Parathyroid adenoma (tissue), 2 donors: ENCODE results near the gene AUH.

Source experiments
- H2AFZ ChIP-seq: fragments of 300-600 bp; sonication (generic); one replicate; pipeline ENCODE4 v1.7.0; 2017; ENCODE audit warnings: antibody characterized with exemption, mild to moderate bottlenecking
- H3K27ac ChIP-seq: fragments of 300-600 bp; sonication (generic); one replicate; pipeline ENCODE4 v1.7.0; 2017
- H3K27me3 ChIP-seq: fragments of 300-600 bp; sonication (generic); one replicate; pipeline ENCODE4 v1.7.0; 2017; ENCODE audit warnings: low read length; ENCODE audit not compliant: control insufficient read depth, insufficient read depth
- H3K36me3 ChIP-seq: fragments of 300-600 bp; sonication (generic); one replicate; pipeline ENCODE4 v1.7.0; 2017; ENCODE audit warnings: low read length; ENCODE audit not compliant: control insufficient read depth, insufficient read depth
- H3K4me1 ChIP-seq: fragments of 300-600 bp; sonication (generic); one replicate; pipeline ENCODE4 v1.7.0; 2017; ENCODE audit warnings: control low read depth
- H3K4me2 ChIP-seq: fragments of 300-600 bp; sonication (generic); one replicate; pipeline ENCODE4 v1.7.0; 2017; ENCODE audit warnings: low read length
- H3K4me3 ChIP-seq: fragments of 300-600 bp; sonication (generic); one replicate; pipeline ENCODE4 v1.7.0; 2017; ENCODE audit warnings: low read depth, low read length
- H3K79me2 ChIP-seq: fragments of 300-600 bp; sonication (generic); one replicate; pipeline ENCODE4 v1.7.0; 2017; ENCODE audit warnings: control low read depth
- H3K9ac ChIP-seq: fragments of 300-600 bp; sonication (generic); one replicate; pipeline ENCODE4 v1.7.0; 2017; ENCODE audit warnings: mild to moderate bottlenecking
- H3K9me3 ChIP-seq: fragments of 300-600 bp; sonication (generic); one replicate; pipeline ENCODE4 v1.7.0; 2017; ENCODE audit warnings: low read length; ENCODE audit not compliant: control insufficient read depth
- TF ChIP-seq, protein P1 (sequence below): fragments of 300-600 bp; sonication (generic); IDR thresholded peaks from one replicate; pipeline ENCODE4 v1.7.0; 2017; ENCODE audit warnings: antibody characterized with exemption, mild to moderate bottlenecking
- donor health status: primary hyperparathyroidism.

Gene AUH

DNA sequence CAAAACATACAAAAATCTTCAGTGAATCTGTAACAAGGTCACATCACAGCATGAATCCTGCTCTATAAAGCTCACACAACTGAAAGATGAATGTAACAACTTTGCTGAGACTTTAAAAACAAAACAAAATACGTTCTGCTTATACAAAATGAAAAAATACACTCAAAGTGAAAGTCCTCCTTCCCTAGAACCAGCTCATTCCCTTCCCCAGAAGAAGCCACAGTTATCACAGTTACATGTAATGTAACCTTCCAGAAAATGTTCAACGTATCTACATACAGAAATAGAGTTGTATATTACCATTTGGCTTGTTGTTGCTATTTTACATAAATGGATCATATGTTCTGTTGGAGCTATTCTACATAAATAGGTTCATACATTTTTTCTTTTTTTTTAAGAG, 2.6 kb downstream of the AUH start:
- H3K4me1 ChIP-seq, result peaks cover 6% of the 10 kb centered on the region

DNA sequence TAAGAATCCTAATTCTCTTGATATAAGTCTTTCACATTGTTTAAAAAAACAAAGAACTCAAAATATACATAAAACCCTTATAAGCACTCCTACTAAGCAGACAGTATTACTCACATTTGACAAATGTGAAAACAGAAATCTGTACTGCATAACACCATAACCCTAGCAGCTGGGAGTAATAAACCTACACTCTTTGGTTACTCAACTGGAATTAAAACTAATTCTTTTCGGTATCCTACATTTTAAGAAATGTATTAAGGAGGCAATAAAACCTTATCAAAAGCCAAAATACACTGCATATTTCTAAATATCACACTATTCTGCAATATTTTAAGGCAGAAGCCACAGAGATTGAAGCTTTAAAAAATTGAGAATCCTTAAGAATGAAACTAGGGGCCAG, 6.8 kb downstream of the AUH start:
- no peaks in the 10 kb centered on the region for H3K36me3 ChIP-seq
- TF ChIP-seq, protein P1, sequence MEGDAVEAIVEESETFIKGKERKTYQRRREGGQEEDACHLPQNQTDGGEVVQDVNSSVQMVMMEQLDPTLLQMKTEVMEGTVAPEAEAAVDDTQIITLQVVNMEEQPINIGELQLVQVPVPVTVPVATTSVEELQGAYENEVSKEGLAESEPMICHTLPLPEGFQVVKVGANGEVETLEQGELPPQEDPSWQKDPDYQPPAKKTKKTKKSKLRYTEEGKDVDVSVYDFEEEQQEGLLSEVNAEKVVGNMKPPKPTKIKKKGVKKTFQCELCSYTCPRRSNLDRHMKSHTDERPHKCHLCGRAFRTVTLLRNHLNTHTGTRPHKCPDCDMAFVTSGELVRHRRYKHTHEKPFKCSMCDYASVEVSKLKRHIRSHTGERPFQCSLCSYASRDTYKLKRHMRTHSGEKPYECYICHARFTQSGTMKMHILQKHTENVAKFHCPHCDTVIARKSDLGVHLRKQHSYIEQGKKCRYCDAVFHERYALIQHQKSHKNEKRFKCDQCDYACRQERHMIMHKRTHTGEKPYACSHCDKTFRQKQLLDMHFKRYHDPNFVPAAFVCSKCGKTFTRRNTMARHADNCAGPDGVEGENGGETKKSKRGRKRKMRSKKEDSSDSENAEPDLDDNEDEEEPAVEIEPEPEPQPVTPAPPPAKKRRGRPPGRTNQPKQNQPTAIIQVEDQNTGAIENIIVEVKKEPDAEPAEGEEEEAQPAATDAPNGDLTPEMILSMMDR, result no peak
- H3K4me1 ChIP-seq, result no peaks in the 10 kb centered on the region
- no peak overlapping the region for H3K4me3 ChIP-seq
- no peak overlapping the region for H3K4me2 ChIP-seq
- H3K9ac ChIP-seq, result no peak overlapping the region
- H3K79me2 ChIP-seq, result no peaks in the 10 kb centered on the region
- no peak overlapping the region for H2AFZ ChIP-seq
- no peak overlapping the region for H3K27ac ChIP-seq
- no peaks in the 10 kb centered on the region for H3K9me3 ChIP-seq
- H3K27me3 ChIP-seq, result no peaks in the 10 kb centered on the region

More for the DNA sequence above, 2.6 kb downstream of the AUH start:
- Histone ChIP-seq H2AFZ (no peak overlapping the region), H3K4me3 (no peak overlapping the region), H3K9ac (no peak overlapping the region), H3K9me3 (no peaks in the 10 kb centered on the region), H3K4me2 (no peak overlapping the region), H3K27ac (no peak overlapping the region), H3K27me3 (no peaks in the 10 kb centered on the region), H3K36me3 (no peaks in the 10 kb centered on the region), H3K79me2 (peaks cover 6% of the 10 kb centered on the region)
- TF ChIP-seq, protein P1, result no peak

DNA sequence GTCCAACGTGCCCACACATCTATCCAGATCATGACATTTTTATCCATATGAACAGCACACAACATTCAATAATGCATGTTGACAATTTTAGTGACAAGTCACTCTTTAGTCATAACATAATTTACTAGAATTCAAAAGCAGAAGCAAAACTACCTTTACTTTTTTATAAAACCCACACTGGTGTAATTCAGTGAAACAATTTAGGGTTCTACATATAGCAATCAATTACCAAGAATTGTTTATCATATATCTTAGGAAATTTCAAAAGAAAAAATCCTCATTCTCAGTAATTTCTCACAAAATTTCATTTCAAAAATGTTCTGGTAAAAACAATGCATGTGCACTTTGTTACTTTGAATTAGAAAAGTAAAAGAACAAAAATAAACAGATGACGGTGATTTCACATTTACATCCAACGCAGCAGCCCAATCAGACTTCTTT, 12.6 kb downstream of the AUH start:
- Histone ChIP-seq H3K36me3 (no peaks in the 10 kb centered on the region), H3K4me2 (no peak overlapping the region), H3K27ac (no peak overlapping the region), H3K79me2 (peaks cover 3% of the 10 kb centered on the region), H2AFZ (no peak overlapping the region), H3K9me3 (no peaks in the 10 kb centered on the region), H3K27me3 (no peaks in the 10 kb centered on the region), H3K4me1 (no peaks in the 10 kb centered on the region), H3K9ac (no peak overlapping the region), H3K4me3 (no peak overlapping the region)
- TF ChIP-seq, protein P1, result no peak

DNA sequence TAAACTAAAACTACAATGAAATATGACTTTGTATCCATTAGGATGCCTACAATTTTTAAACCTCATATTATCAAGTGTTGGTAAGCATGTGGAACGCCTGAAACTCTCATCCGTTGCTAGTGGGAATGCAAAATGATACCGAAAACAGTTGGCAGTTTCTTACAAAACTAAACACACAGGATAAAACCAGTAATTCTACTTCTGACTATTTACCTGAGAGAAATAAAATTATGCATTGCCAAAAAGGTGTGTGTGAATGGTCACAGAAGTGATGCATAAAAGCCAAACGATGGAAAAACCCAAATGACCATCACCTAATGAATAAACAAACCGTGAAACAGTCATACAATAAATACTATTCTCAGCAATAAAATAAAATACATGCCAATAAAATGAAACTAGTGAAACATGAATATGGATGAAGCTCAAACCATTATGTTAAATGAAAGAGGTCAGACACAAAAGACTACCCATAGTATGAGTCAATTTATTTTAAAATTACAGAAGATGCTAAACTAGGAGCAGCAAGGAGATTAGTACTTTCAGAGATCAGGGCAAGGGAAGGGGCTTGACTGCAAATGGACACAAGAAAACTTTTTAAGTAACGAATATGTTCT, 13.4 kb downstream of the AUH start:
- Histone ChIP-seq H3K9me3 (no peaks in the 10 kb centered on the region), H3K4me2 (no peak overlapping the region), H3K27ac (no peak overlapping the region), H3K4me1 (no peaks in the 10 kb centered on the region), H3K36me3 (no peaks in the 10 kb centered on the region), H3K4me3 (no peak overlapping the region), H2AFZ (no peak overlapping the region), H3K79me2 (peaks cover 4% of the 10 kb centered on the region), H3K27me3 (no peaks in the 10 kb centered on the region), H3K9ac (no peak overlapping the region)
- TF ChIP-seq, protein P1, result no peak

DNA sequence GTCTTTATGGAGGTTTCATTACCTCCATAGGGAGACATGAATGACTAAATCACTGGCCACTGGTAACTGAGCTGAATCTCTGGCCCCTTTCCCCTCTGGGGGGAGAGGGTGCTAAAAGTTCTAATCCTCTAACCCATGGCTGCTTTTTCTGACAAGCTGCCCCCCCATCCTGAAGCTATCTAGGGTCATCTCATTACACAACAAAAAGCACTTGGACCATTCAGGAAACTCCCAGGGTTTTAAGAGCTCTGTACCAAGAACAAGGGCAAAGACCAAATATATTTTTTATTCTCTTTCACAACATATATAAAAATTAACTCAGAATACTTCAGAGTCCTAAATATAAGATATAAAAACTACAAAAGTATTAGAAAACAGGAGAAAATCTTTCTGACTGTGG, 14.3 kb downstream of the AUH start:
- Histone ChIP-seq H3K4me2 (no peak overlapping the region), H2AFZ (no peak overlapping the region), H3K9me3 (no peaks in the 10 kb centered on the region), H3K9ac (no peak overlapping the region), H3K27me3 (no peaks in the 10 kb centered on the region), H3K4me3 (no peak overlapping the region), H3K27ac (no peak overlapping the region), H3K36me3 (no peaks in the 10 kb centered on the region), H3K79me2 (peaks cover 4% of the 10 kb centered on the region), H3K4me1 (no peaks in the 10 kb centered on the region)
- TF ChIP-seq, protein P1, result no peak
